SK-N-SH (cell line): ENCODE data around the gene SHLD1. TPM values are rescaled to one million over a fixed set of nuclear protein-coding genes. Genes with fewer than 3 reads are reported as not detected.

Source experiments
- CTCF ChIA-PET: fragments of 300-600, 350-600 bp; formaldehyde crosslinking; extraction: SDS; loops from one replicate; lab custom pipeline; 2021; lab: Yijun Ruan, JAX
- POLR2A ChIA-PET: fragments of 350-600 bp; sonication (Branson Sonifier 250); formaldehyde crosslinking; extraction: SDS; loops from one replicate; lab custom pipeline; 2020; ENCODE audit warnings: antibody characterized with exemption, inconsistent platforms; lab: Yijun Ruan, JAX
- DNase-seq: peaks from one replicate; pipeline ENCODE4 v3.0.0; 2012
- H2AFZ ChIP-seq: fragments of 200-600 bp; sonication (generic); 2 replicates; pipeline ENCODE4 v1.8.1; 2016; ENCODE audit warnings: antibody characterized with exemption, mild to moderate bottlenecking, low read depth
- H3F3A ChIP-seq: fragments of 200-600 bp; sonication (generic); replicated peaks from 2 replicates; pipeline ENCODE3; 2016; ENCODE audit warnings: antibody characterized with exemption, mild to moderate bottlenecking; ENCODE audit not compliant: insufficient read depth
- H3K27ac ChIP-seq, 2 experiments: fragments of 200-500 bp in 1 of 2; fragments of 200-600 bp in 1 of 2; sonication (Bioruptor generic) in 1 of 2; sonication (generic), shearing (Covaris generic) in 1 of 2; 2 replicates each; pipeline versions ENCODE4 v1.5.1 to v1.6.1; 2014 to 2016; ENCODE audit warnings: low read depth in 2 of 2, inconsistent platforms in 1 of 2, low read length in 1 of 2, mild to moderate bottlenecking in 1 of 2, mixed read lengths in 1 of 2
- H3K27me3 ChIP-seq: fragments of 200-600 bp; sonication (generic), shearing (Covaris generic); 2 replicates; pipeline ENCODE4 v1.6.1; 2016; ENCODE audit warnings: mixed run types; ENCODE audit not compliant: insufficient read depth
- H3K36me3 ChIP-seq, 2 experiments: fragments of 200-500 bp in 1 of 2; fragments of 200-600 bp in 1 of 2; sonication (Bioruptor generic) in 1 of 2; sonication (generic) in 1 of 2; replicated peaks in 1 of 2; 2 replicates each; pipeline versions ENCODE3 to v1.5.1; 2014 to 2016; ENCODE audit warnings: low read length in 1 of 2, mild to moderate bottlenecking in 1 of 2; ENCODE audit not compliant: insufficient read depth in 2 of 2, control insufficient read depth in 1 of 2
- H3K4me1 ChIP-seq, 2 experiments: fragments of 200-500 bp in 1 of 2; fragments of 200-600 bp in 1 of 2; sonication (Bioruptor generic) in 1 of 2; sonication (generic), shearing (Covaris generic) in 1 of 2; 2 replicates each; pipeline versions ENCODE4 v1.5.1 to v1.6.1; 2014 to 2016; ENCODE audit warnings: low read depth in 1 of 2, low read length in 1 of 2, mixed run types in 1 of 2; ENCODE audit not compliant: insufficient read depth in 2 of 2, control insufficient read depth in 1 of 2
- H3K4me2 ChIP-seq: fragments of 200-600 bp; sonication (generic), shearing (Covaris generic); 2 replicates; pipeline ENCODE4 v1.6.1; 2017; ENCODE audit warnings: mixed run types
- H3K4me3 ChIP-seq, 2 experiments: fragments of 200-500 bp in 1 of 2; fragments of 200-600 bp in 1 of 2; sonication (Bioruptor generic) in 1 of 2; sonication (generic), shearing (Covaris generic) in 1 of 2; 2 replicates each; pipeline versions ENCODE4 v1.5.1 to v1.8.1; 2014 to 2016; ENCODE audit warnings: low read depth in 2 of 2, inconsistent platforms in 1 of 2, low read length in 1 of 2, mild to moderate bottlenecking in 1 of 2, mixed read lengths in 1 of 2, moderate library complexity in 1 of 2
- H3K79me2 ChIP-seq: fragments of 200-600 bp; sonication (generic); 2 replicates; pipeline ENCODE4 v1.8.1; 2017; ENCODE audit warnings: mild to moderate bottlenecking; ENCODE audit not compliant: insufficient read depth
- H3K9ac ChIP-seq: fragments of 200-600 bp; sonication (generic); 2 replicates; pipeline ENCODE4 v1.6.1; 2017; ENCODE audit warnings: mixed run types
- H3K9me2 ChIP-seq: fragments of 200-600 bp; sonication (generic); 2 replicates; pipeline ENCODE4 v1.6.1; 2017; ENCODE audit warnings: mixed run types
- H3K9me3 ChIP-seq: fragments of 200-600 bp; sonication (generic); 2 replicates; pipeline ENCODE4 v1.6.1; 2017; ENCODE audit warnings: mixed run types, mild to moderate bottlenecking, moderate library complexity
- H4K20me1 ChIP-seq: fragments of 200-600 bp; sonication (generic); 2 replicates; pipeline ENCODE4 v1.6.1; 2017; ENCODE audit warnings: mild to moderate bottlenecking, mixed run types; ENCODE audit not compliant: insufficient read depth
- CHD2 ChIP-seq: fragments of 150-350 bp; IDR thresholded peaks from 2 replicates; pipeline ENCODE4 v1.6.1; 2018; ENCODE audit warnings: low read length; ENCODE audit not compliant: partially characterized antibody
- EP300 ChIP-seq, 2 experiments: IDR thresholded peaks; 2 replicates each; pipeline versions ENCODE4 v1.4.0 to v1.6.1; 2012; ENCODE audit warnings: borderline replicate concordance in 1 of 2, low read depth in 1 of 2, low read length in 1 of 2
- EZH2phosphoT487 ChIP-seq: fragments of 200-600 bp; sonication (generic); IDR thresholded peaks from 2 replicates; pipeline ENCODE4 v1.6.1; 2017; ENCODE audit warnings: low read depth, mixed run types, mild to moderate bottlenecking, antibody characterized with exemption, moderate library complexity, borderline replicate concordance
- FOSL2 ChIP-seq: IDR thresholded peaks from 2 replicates; pipeline ENCODE4 v1.4.0; 2012; ENCODE audit warnings: low read depth, mild to moderate bottlenecking, moderate library complexity, borderline replicate concordance
- FOXM1 ChIP-seq: IDR thresholded peaks from 2 replicates; pipeline ENCODE4 v1.4.0; 2012; ENCODE audit warnings: low read depth, mild to moderate bottlenecking
- GABPA ChIP-seq: IDR thresholded peaks from 2 replicates; pipeline ENCODE4 v1.4.0; 2012; ENCODE audit warnings: low read depth, mild to moderate bottlenecking
- GATA2 ChIP-seq: sonication (generic); formaldehyde crosslinking; IDR thresholded peaks from 2 replicates; pipeline ENCODE4 v1.5.0; 2020; ENCODE audit warnings: mild to moderate bottlenecking, missing genetic modification reagents
- IRF3 ChIP-seq: fragments of 150-350 bp; IDR thresholded peaks from 2 replicates; pipeline ENCODE4 v1.6.1; 2016; ENCODE audit warnings: mild to moderate bottlenecking, low read depth, low read length
- JUND ChIP-seq: IDR thresholded peaks from 2 replicates; pipeline ENCODE4 v1.4.0; 2012
- MEF2A ChIP-seq: IDR thresholded peaks from 2 replicates; pipeline ENCODE4 v1.4.0; 2012; ENCODE audit warnings: low read depth, borderline replicate concordance
- MXI1 ChIP-seq: IDR thresholded peaks from 2 replicates; pipeline ENCODE4 v1.6.1; 2012; ENCODE audit warnings: mild to moderate bottlenecking, low read depth, low read length, improper control_type of control experiment
- NFIC ChIP-seq: IDR thresholded peaks from 2 replicates; pipeline ENCODE4 v1.4.0; 2012; ENCODE audit warnings: borderline replicate concordance
- NRF1 ChIP-seq: IDR thresholded peaks from 2 replicates; pipeline ENCODE4 v1.6.1; 2012; ENCODE audit warnings: low read depth, mild to moderate bottlenecking, low read length
- POLR2AphosphoS5 ChIP-seq: IDR thresholded peaks from 2 replicates; pipeline ENCODE4 v1.6.1; 2012; ENCODE audit warnings: low read depth, low read length
- RAD21 ChIP-seq: IDR thresholded peaks from 2 replicates; pipeline ENCODE4 v1.6.1; 2012; ENCODE audit warnings: mild to moderate bottlenecking, low read length
- RFX5 ChIP-seq: IDR thresholded peaks from 2 replicates; pipeline ENCODE4 v1.6.1; 2012; ENCODE audit warnings: mild to moderate bottlenecking, improper control_type of control experiment, low read length
- SMC3 ChIP-seq: IDR thresholded peaks from 2 replicates; pipeline ENCODE4 v1.6.1; 2012; ENCODE audit warnings: low read depth, low read length, improper control_type of control experiment
- TAF1 ChIP-seq: IDR thresholded peaks from 2 replicates; pipeline ENCODE4 v1.6.1; 2012; ENCODE audit warnings: low read depth, mild to moderate bottlenecking, low read length, moderate library complexity, borderline replicate concordance
- TCF12 ChIP-seq: IDR thresholded peaks from 2 replicates; pipeline ENCODE4 v1.4.0; 2012
- USF2 ChIP-seq: fragments of 150-350 bp; IDR thresholded peaks from 2 replicates; pipeline ENCODE4 v1.6.1; 2017; ENCODE audit warnings: antibody characterized with exemption, low read length, low read depth, borderline replicate concordance
- YY1 ChIP-seq: IDR thresholded peaks from 2 replicates; pipeline ENCODE4 v1.4.0; 2012; ENCODE audit warnings: low read depth, mild to moderate bottlenecking
- WGBS: methylation state at CpG from one replicate; pipeline ENCODE4 v1.1.6; 2017; ENCODE audit warnings: low lambda C conversion rate; 5-methylcytosine and 5-hydroxymethylcytosine counted together
- polyA plus RNA-seq, 3 experiments: library from polyadenylated mRNA; depleted of rRNA; stranded (reverse); fragments of >200 nt; gene quantifications; 2 replicates each; pipeline ENCODE4 v1.2.3, GENCODE V29; 2012
- TF ChIP-seq, protein P1 (sequence below): IDR thresholded peaks from 2 replicates; pipeline ENCODE4; 2012
- TF ChIP-seq, protein P2 (sequence below): IDR thresholded peaks from 2 replicates; pipeline ENCODE4 v1.4.0; 2012; ENCODE audit warnings: low read depth

The SHLD1 gene
- polyA plus RNA-seq, 1 of the 3 experiments (the other 2 are of a cell fraction), result 4.5 TPM

DNA sequence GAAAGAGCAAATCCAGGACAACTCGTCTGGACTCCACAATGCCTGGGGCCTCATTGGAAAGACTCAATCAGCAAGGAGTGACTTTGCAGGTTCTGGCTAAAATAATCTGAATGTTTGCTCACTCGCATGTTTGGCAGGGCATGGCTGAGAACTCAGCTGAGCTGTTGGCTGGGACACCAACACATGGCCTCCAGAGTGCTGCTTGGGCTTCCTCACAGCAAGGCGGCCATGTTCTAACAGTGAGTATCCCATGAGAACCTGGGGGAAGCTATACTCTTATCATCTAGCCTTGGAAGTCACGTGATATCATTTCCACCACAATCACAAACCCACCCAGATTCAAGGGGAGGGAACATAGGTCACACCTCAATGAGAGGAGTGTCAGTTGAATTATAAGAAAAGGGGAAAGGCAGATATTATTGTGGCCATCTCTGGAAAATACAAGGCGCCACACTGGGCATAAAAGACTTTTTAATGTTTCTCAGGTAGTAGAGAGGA lies 23.1 kb upstream of the SHLD1 start:
- Histone ChIP-seq H3K4me2 (no peak overlapping the region), H3K27me3 (no peaks in the 10 kb centered on the region; the same call in 1 of the 2 replicates), H3K36me3 (no peaks in the 10 kb centered on the region), H3K4me3 (no peak overlapping the region), H3K9me2 (no peaks in the 10 kb centered on the region), H3K4me1 (peaks cover 0 to 9% of the 10 kb centered on the region in 2 experiments; a peak in 1 of 4 replicates), H4K20me1 (no peaks in the 10 kb centered on the region), H3K27ac (no peak overlapping the region), H3K9me3 (no peaks in the 10 kb centered on the region), H3K9ac (no peak overlapping the region), H2AFZ (no peak overlapping the region), H3K79me2 (no peaks in the 10 kb centered on the region), H3F3A (peaks cover 8% of the 10 kb centered on the region)
- ChIA-PET POLR2A (no interaction called here), CTCF (no interaction called here)
- DNase-seq, result no peak
- no peak for TF ChIP-seq GABPA
- TF ChIP-seq USF2, result no peak
- TF ChIP-seq SMC3, result no peak
- no peak for TF ChIP-seq NFIC
- no peak for TF ChIP-seq FOSL2
- TF ChIP-seq TCF12, result no peak
- TF ChIP-seq, protein P1, sequence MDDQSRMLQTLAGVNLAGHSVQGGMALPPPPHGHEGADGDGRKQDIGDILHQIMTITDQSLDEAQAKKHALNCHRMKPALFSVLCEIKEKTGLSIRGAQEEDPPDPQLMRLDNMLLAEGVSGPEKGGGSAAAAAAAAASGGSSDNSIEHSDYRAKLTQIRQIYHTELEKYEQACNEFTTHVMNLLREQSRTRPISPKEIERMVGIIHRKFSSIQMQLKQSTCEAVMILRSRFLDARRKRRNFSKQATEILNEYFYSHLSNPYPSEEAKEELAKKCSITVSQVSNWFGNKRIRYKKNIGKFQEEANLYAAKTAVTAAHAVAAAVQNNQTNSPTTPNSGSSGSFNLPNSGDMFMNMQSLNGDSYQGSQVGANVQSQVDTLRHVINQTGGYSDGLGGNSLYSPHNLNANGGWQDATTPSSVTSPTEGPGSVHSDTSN, result no peak
- no peak for TF ChIP-seq MXI1
- TF ChIP-seq IRF3, result no peak
- no peak for TF ChIP-seq MEF2A
- TF ChIP-seq GATA2 (CRISPR knock-in tag), result no peak
- TF ChIP-seq FOXM1, result no peak
- no peak for TF ChIP-seq POLR2AphosphoS5
- TF ChIP-seq JUND, result no peak
- no peak for TF ChIP-seq RFX5
- TF ChIP-seq, protein P2, sequence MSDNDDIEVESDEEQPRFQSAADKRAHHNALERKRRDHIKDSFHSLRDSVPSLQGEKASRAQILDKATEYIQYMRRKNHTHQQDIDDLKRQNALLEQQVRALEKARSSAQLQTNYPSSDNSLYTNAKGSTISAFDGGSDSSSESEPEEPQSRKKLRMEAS, result no peak
- TF ChIP-seq EP300 (IDR thresholded peaks at IDR 0.05; ENCODE audit: borderline replicate concordance in 1 of 2, low read depth in 1 of 2, low read length in 1 of 2), result no peak
- no peak for TF ChIP-seq NRF1
- WGBS, result 62% methylated on average over 5 of the region's 5 CpGs

- Histone ChIP-seq H3K9me3 (no peaks in the 10 kb centered on the region), H3K4me2 (no peak overlapping the region), H3K9ac (no peak overlapping the region), H2AFZ (no peak overlapping the region), H3K36me3 (no peaks in the 10 kb centered on the region), H3K27ac (no peak overlapping the region), H3K4me3 (no peak overlapping the region), H3K9me2 (no peaks in the 10 kb centered on the region), H3F3A (peaks cover 8% of the 10 kb centered on the region), H4K20me1 (no peaks in the 10 kb centered on the region), H3K27me3 (no peaks in the 10 kb centered on the region; the same call in 1 of the 2 replicates), H3K4me1 (peaks cover 0 to 8% of the 10 kb centered on the region in 2 experiments; a peak in 1 of 4 replicates), H3K79me2 (no peaks in the 10 kb centered on the region)
- POLR2A ChIA-PET, result no interaction called here
- no peak for DNase-seq
- CTCF ChIA-PET, result no interaction called here
- WGBS, result 85% methylated on average over 2 of the region's 2 CpGs
- TF ChIP-seq TAF1 (no peak), CHD2 (no peak), USF2 (no peak), MXI1 (no peak), YY1 (no peak), RAD21 (no peak), EZH2phosphoT487 (no peak), IRF3 (no peak)
- TF ChIP-seq, protein P1, result no peak
These were observed 20.9 kb upstream of the SHLD1 start for GRCh38 chr20:5729348-5729747.
